Stimulated activated CD4-positive, alpha-beta T cell treated with anti-CD3 and anti-CD28 coated beads, Interleukin-12 subunit alpha, Interleukin-12 subunit beta, amount 100 ng/mL, for 48 hours (primary cell): ENCODE results near the gene S100G.
A peak's percentile ranks its signal among the peaks of the same experiment; 100 is the strongest.

Experiments used
- DNase-seq, 3 donors: peaks; one replicate each; pipeline ENCODE4 v3.0.0-alpha.2; 2020; ENCODE audit warnings: low read depth in 2 of 3, low spot score in 1 of 3

The S100G gene

DNA sequence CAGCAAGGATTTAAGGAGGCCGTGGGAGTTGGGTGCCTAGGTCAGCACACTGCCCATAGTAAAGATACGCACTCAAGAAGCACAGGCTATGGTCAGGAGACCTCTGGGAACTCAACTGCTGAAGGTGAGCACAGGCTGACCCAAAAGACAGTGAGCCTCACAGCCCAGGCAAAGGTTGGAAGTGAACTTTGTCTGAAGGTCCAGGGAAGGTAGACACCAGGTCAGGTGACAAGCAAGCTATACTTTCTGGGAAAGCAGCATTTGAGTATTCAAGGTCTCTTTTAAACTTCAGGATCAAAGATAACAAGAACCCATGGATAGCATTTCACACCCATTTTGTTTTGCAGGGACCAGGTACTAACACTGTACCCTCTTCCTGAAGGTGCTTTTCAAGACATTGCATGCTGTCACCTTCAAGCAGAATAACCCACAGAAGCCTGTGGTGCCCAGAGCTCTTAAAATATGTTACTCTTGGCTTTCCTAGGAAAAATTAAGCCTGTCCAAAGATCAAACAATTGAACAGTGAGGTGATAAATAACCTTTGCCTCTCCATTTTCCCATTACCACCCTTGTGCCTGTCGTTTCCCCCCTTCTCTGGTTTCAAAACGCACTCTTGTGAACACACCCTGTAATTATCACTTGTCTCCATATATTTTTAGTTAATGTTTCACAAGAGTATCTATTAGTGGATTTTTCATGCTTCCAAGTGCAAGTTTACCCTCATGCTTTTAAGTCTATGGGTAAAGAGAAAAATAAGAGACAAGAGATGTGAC lies 3.4 kb upstream of the S100G start:
- no peak for DNase-seq

DNA sequence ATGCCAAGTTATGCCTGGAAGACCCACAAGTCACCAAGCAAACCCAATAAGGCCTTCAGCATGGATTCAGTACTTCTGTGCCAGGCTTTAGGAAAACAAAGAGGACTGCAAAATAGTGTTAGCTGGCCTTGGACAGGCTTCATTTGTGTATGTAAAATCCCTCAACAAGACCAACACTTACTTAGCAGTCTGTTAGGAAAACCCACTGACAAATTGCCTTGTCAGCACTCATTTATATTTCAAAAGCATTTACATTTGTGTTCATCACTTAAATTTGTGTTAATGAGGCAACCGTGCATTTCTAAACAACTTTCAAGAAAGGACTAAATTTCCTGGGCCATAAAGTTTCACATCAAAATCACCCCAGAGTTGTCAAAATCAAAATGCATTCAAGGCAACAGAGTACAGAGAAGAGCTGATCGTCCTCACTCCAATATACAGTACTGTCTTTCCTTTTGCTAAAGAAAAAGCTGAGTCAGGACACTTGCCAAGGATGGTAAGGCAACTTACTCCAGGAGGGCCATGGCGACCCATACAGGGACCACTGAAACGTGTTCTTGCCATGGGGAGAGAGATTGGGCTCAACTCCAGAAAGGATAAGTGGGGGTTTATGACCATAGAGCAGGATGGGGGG lies 1.6 kb downstream of the S100G start:
- DNase-seq, result no peak

DNA sequence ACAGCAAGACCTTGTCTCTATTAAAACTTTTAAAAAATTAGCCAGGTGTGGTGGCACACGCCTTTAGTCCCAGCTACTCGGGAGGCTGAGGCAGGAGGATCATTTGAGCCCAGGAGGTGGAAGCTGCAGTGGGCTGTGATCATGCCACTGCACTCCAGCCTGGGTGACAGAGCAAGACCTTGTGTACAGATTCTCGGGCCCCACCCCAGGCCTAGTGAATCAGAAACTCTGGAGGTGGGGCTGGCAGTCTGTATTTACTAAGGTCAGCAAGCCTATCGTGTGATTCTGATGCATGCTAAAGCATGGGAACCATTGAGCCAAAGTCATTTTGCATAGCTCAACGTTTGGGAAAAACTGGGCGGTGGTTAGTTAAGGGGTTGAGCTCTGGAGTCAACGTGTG lies 3.5 kb downstream of the S100G start:
- DNase-seq, result no peak

DNA sequence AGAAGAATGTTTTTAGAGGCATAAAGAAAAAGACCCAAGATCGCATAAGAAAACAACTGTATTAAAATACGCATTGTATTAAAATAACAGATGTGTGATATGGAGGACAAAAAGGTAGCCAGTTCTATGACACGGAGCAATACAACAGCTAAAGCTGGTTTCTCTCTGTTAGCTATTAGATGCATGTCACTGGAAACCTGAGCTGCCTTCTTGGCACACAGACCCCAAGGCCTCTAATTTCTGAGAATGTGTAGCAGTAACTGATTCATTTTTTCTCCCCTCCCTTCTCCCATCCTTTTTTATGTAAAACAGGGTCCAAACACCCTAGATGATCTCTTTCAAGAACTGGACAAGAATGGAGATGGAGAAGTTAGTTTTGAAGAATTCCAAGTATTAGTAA lies 4.1 kb downstream of the S100G start:
- no peak for DNase-seq

DNA sequence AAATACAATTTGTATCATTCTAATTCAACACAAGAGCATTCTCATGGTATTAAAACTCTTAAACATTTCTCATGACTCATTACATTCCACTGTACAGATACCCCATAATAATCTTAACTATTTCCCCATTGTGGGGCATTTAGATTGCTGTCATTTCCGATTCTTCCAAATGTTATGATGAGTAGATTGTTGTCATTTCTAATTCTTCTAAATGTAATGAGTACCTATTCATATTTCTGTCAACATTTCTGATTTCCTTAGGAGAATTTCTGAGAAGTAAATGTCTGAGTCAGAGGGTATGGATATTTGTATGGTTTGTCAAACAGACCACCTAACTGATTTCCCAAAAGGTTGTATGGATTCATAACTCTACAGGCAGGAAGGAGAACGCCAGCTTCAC lies 8.3 kb downstream of the S100G start:
- DNase-seq, result no peak

DNA sequence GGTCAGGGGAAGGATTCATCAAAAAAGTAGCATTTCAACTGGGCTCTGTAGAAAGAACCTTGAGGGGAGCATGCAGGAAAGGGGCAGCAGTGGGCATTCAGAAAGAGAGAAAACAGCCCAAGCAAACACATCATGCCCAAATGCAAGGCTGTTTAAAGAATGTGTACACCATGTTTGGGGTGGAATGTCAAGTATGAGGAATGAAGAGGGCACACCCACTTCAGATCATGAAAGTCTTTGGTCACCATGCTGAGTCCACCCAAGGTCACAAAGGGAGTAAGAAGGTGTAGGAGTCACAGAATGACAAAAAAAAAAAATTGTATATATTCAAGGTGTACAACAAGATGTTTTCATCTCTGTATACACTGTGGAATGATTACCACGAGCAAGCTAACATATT lies 9.4 kb downstream of the S100G start:
- no peak for DNase-seq

DNA sequence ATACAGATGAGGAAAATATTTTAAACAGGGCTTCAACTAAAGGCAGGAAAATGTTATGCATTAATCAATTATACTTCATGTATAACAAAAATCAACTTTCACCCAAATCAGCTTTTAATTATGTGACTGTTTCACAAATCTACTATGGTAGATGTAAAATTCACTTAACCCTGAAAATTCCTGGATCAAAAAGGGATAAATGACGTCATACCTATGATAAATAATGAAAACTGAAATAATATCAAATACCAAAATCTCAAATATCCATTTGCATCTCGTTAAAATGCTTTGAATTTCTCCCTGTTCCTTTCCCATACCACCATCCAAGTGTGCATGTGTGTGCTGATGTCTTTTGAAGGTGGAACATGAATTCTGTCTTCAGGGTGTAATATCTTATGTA lies 11.5 kb downstream of the S100G start:
- no peak for DNase-seq

DNA sequence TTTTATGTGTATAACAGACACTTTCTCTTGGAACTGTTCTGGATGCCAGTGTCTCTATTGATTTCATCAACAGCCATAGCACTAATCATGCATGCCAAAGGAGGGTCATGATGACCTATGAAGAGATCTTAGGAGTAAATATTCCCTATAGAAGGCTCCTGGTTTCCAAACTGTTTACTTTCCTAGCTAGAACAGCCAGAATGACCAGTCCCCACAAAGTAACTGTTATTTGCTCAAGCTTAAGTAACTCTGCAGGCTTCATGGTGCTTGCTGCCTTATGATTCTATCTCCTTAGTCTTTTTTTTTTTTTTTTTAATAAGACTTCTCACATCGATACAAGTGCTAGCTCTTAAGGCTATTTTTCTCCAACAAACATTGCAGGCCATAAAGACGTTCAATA lies 12.4 kb downstream of the S100G start:
- no peak for DNase-seq

DNA sequence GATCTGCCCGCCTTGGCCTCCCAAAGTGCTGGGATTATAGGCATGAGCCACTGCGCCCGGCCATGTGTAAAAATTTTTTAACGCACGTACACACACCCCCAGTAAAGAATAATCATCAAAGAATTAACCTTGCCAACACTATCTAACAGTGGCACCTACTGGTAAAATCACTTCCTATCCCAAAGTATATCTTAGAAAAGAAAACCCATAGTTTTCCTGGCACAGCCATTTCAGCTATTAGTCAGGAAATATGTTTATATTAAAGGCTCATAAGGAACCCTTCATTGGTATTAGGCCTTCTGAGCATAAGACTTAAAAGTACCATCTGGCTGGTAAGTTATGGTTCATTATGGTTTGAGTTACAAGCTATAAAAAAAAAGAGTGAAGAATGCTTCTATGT lies 14.1 kb downstream of the S100G start:
- DNase-seq, result no peak

DNA sequence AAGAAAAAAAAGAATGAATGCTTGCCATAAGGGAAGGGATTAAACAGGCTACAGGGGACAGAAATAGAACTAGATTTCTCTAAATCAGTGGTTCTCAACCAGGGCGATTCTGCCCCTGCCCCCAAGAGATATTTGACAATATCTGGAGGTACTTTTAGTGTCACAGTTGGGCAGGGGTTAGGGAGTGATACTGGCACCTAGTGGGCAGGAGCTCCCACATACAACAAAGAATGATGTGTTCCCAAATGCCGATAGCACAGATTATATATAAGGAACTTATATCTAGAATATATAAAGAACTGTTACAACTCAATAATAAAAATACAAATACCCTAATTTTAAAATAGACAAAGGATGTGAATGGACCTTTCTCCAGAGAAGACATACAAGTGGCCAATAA lies 14.7 kb downstream of the S100G start:
- no peak for DNase-seq

DNA sequence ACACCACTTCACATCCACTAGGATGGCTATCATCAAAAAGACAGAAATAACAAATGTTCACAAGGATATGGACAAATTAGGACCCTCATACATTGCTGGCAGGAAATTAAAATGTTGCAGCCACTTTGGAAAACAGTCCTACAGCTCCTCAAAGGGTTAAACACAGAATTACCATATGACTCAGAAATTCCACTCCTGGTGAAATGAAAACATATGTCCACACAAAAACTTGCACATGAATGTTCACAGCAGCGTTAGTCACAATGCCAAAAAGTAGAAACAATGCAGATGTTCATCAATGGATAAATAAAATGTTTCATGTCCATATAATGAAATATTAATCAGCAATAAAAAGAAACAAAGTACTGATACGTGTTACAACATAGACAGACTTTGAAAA lies 15.1 kb downstream of the S100G start:
- no peak for DNase-seq

DNA sequence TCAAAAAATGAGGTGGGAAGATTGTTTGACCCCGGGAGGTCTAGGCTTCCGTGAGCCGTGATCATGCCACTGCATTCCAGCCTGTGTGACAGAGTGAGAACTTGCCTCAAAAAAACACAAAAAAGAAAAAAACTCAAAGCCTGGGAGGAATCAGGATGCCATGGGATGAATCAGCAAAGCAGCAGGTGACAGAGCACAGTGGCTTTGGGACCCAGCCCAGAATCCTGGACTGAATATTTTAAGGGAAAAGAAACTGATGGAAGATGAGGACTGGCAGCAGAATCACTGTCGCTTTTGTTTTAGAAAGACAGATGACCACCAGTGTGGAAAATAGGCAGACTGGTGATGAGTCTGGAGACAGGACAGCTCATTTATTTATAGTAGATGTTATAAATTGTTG lies 16.6 kb downstream of the S100G start:
- no peak for DNase-seq

DNA sequence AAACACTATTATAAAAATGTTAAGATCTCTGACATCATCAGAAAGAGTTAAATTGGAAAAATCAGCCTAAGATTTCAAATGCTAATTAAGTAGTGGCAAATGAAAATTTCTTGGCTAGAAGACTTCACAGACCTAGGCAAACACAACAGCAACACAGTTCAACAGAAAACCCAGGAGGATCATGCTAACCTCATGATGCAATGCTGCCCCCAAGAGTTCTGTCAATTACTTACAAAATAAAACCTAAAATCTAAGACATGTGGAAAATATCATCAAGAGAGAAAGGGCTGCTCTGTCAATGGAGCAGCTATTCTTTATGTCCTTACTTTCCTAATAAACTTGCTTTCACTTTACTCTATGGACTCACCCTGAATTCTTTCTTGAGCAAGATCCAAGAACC lies 21.0 kb downstream of the S100G start:
- no peak for DNase-seq

DNA sequence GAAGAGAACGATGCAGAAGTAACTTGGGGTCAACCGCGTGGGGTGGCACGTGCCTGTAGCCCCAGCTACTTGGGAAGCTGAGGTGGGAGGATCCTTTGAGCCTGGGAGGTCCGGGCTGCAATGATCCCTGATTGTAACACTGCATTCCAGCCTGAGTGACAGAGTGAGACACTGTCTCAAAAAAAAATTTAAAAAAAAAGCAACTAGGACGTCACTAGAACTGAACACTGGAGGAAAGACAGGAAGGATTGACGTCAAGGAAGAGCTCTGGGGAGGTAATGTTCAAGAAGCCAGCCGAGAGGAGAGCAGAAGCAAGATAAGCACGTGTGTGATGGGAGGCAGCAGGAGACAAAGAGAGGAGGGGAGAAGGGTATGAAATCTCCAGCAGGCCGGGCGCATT lies 28.7 kb downstream of the S100G start:
- DNase-seq, result no peak

DNA sequence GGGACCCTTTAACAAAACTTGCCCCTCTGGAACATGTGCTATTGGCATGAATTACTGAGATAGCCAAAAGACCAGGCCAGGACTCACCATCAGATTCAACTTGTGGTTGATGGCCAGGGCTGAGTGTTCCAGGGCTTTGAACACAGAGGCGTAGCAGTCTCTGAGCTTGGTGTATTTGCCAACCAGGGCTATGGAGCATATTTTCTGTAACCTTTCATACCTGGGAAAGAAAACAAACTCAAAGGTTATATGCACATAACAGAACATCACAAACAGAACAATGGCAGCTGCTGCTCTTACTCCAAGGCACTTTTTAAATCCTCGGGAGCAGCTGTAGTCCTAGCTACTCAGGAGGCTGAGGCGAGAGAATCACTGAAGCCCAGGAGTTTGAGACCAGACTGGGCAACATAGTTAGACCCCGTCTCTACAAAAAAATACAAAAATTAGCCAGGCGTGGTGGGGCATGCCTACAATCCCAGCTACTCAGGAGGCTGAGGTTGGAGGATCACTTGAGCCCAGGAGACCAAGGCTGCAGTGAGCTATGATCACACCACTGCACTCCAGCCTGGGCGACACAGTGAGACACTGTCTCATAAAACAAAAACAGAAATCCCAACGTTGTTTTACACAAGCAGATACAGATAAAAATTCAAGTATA lies 33.2 kb downstream of the S100G start:
- DNase-seq, result no peak

DNA sequence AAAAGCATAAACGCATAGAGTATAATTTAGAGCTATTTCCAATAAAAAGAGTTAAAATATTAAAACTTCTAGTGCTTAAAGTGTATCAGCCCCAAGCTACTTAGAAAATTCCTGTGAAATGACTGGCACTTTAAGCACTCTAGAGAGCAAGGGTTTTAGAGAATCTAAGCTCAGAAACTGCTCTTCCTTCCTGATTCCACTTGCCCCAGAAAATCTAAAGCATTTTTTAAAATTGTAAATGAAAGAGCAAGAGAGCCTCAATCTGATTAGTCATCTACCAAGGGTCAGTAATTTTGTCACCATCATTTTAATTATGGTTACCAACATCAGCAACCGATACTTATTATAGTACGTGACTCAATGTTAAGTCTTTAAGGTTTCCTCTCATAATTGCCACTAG lies 37.6 kb downstream of the S100G start:
- no peak for DNase-seq

DNA sequence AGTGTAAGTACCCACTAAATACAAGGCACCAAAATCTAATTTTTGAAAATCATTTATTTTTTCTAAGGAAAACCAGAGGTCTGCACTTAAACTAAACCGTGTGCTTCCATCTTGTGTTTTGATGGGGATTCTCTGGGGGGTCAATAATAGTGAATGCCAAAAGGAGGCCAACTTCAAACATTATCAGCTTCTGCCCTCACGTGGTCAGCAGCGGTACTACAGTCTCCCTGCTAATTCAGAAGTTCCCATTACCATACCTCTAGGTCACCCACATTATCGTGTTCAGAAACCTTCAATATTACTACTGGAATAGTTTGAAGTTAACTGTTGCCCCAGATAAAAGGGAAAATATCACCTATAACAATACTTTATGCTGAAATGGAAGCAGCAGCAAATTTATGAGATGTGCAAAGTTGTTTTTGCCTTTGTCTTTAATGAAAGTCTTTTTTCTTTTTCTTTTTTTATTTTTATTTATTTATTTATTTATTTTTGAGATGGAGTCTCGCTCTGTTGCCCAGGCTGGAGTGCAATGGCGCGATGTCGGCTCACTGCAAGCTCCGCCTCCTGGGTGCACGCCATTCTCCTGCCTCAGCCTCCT lies 45.2 kb downstream of the S100G start:
- DNase-seq, result peak in 2 of 3 donors; percentile 39 to 76

DNA sequence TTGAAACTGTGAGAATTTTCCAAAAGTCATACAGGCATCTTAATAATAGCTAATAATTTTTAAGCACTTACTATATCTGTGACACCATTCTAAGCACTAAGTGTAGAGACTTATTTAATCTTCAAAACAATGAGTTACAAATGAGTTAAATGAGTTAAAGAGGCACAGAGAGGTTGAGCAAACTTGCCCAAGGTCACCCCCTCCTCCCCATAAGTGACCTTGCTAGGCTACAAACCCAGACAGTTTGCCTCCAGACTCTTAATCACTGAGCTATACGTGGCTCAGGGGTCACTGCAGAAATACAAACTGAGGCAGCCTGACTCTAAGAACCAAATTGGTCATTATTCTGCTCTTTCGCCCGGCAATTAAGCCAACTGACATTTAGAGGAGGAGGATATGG lies 47.0 kb downstream of the S100G start:
- no peak for DNase-seq

DNA sequence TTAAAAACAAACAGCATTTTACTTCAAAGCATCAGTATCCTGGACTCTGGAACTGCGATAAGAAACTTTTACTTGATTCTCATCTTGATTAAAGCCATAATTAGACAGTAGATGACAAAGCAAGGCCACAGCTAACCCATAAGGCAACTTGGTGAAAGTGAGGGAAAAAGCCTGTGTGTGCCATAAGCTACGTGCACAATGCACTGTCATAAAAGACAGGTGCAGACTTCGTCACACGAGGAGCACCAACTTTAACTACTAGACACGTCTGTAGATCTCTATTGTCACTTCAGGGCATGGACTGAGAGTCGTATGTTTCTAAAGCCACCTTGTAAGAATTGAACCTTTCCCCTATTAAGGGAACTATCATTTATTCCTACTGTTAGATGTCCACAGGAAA lies 49.4 kb downstream of the S100G start:
- no peak for DNase-seq

DNA sequence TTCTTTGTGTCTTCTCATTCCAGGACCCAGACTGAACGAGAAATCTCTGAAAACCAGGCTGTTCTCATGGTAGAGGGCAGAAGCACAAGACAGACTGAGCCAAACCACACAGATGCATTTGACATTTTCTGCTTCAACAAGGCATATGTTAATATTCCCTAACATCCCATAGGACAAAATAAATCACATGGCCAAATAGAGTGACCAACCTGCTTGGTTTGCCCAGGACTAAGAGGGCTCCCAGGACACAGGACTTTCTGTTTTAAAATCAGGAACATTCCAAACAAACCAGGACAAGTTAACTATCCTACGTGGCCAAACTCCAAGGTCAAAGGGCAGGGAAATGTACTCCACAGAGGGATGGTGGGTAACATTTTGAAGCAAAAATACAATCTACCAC lies 50.8 kb downstream of the S100G start:
- DNase-seq, result no peak

DNA sequence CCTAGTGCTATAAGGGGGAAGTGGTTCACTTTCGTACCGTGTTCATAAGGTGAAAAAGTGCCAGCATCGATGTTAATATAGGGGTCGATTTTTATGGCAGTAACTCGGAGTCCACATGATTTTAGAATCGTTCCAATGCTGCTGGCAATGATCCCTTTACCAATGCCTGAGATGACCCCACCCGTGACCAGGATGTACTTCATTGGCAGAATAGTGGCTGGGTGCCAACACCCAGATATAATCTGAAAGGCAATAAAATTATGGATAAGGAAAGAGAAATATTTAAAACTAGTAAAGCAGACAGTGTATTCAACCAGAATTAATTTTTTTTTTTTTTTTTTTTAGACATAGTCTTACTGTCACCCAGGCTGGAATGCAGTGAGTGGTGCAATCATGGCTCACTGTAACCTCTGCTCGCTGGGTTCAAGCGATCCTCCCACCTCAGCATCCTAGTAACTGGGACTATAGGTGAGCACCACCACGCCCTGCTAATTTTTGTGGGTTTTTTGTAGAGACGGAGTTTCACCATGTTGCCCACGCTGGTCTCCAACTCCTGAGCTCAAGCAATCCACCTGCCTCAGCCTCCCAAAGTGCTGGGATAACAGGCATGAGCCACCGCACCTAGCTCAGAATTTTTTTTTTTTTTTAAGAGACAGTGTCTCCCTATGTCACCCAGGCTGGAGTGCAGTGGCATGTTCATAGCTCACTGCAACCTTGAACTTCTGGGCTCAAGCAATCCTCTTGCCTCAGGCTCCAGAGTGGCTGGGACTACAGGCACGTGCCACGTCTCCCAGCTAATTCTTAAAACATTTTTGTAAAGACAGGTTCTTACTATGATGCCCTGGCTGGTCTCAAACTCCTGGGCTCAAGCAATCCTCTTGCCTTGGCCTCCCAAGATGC lies 53.0 kb downstream of the S100G start:
- DNase-seq, result no peak
